ES-I3 (cell line): ENCODE results near the gene ASMTL.
A peak's percentile ranks its signal among the peaks of the same experiment; 100 is the strongest.
"Not testable (repeated sequence)": the region's sequence is repeated elsewhere in the genome, so short reads cannot be mapped to it uniquely, and the experiment has no call there.

ENCODE experiments used
- H3K36me3 ChIP-seq: 2 replicates; pipeline ENCODE4 v1.6.1; 2013; ENCODE audit warnings: mild to moderate bottlenecking, low read length, control low read depth, moderate library complexity; ENCODE audit not compliant: insufficient read depth
- H3K4me1 ChIP-seq: 2 replicates; pipeline ENCODE4 v1.6.1; 2013; ENCODE audit warnings: mild to moderate bottlenecking, control low read depth, low read length; ENCODE audit not compliant: insufficient read depth
- H3K9ac ChIP-seq: 2 replicates; pipeline ENCODE4 v1.6.1; 2013; ENCODE audit warnings: low read depth, mild to moderate bottlenecking, low read length, moderate library complexity
- H3K9me3 ChIP-seq: 2 replicates; pipeline ENCODE4 v1.6.1; 2013; ENCODE audit warnings: mild to moderate bottlenecking, low read length, moderate library complexity; ENCODE audit not compliant: control insufficient read depth, insufficient read depth

The ASMTL gene

DNA sequence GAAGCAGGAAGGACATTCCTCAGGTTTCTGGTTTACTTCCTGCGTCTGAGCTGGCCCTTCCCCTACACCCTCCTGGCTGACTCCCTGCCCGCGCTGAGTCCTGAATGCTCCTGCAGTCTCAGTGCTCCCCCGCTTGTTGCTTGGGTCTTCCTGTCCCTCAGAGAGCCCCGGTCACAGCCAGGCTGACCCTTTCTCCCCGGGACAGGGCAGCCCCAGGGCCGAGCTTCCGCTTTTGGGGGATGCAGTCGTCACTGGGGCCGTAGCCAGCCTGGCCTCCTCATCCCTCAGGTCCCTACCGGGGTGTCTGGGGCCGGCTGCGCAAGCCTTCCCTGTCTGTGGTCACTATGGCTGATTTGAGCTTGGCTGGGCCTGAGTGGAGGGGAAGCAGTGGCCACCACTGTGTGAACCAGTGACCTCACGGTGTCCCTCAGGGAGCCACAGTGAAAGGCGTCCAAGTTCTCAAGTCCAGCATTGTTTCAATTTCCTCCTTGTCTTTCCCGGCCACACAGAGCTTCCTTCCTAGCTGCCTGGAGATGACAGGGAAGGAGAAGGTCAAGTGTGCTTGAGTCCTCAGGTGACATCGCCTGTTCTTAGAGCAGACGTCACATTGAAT lies 34.1 kb upstream of the ASMTL start:
- no peaks in the 10 kb centered on the region; the same call in 1 of the 2 replicates for H3K4me1 ChIP-seq
- H3K9ac ChIP-seq: no peak overlapping the region
- no peaks in the 10 kb centered on the region for H3K36me3 ChIP-seq
- no peaks in the 10 kb centered on the region for H3K9me3 ChIP-seq

DNA sequence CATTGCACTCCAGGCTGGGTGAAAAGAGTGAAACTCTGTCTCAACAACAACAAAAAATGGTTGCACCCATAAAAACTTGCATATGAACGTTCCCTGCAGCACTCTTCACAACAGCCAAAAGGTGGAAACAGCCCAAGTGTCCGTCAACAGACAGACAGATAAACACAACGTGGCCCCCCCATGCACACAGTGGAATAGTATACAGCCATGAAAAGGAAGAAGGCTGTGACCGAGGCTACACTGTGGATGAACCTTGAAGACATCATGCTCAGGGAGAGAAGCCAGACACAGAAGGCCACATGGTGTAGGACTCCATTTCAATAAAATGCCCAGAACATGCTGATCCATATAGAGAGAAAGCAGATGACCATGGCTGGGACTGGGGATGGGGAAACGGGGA lies 33.5 kb upstream of the ASMTL start:
- Histone ChIP-seq H3K9me3 (no peaks in the 10 kb centered on the region), H3K4me1 (no peaks in the 10 kb centered on the region; the same call in 1 of the 2 replicates), H3K36me3 (no peaks in the 10 kb centered on the region), H3K9ac (no peak overlapping the region)

DNA sequence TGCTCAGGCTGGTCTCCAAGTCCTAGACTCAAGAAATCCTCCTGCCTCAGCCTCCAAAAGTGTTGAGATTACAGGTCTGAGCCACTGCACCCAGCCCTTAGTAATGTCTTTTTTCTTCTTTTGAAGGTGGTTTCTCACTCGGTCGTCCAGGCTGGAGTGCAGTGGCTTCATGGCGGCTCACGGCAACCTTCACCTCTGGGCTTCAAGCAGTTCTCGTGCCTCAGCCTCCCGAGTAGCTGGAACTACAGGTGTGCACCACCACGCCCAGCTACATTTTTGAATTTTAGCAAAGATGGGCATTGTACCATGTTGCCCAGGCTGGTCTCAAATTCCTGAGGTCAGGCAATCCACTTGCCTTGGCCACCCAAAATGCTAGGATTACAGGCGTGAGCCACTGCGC lies 32.3 kb upstream of the ASMTL start:
- no peaks in the 10 kb centered on the region; the same call in 1 of the 2 replicates for H3K4me1 ChIP-seq
- no peaks in the 10 kb centered on the region for H3K36me3 ChIP-seq
- 0 out of 2 replicates have a peak, but pooled peaks cover 3% of the 10 kb centered on the region for H3K9me3 ChIP-seq
- no peak overlapping the region for H3K9ac ChIP-seq

DNA sequence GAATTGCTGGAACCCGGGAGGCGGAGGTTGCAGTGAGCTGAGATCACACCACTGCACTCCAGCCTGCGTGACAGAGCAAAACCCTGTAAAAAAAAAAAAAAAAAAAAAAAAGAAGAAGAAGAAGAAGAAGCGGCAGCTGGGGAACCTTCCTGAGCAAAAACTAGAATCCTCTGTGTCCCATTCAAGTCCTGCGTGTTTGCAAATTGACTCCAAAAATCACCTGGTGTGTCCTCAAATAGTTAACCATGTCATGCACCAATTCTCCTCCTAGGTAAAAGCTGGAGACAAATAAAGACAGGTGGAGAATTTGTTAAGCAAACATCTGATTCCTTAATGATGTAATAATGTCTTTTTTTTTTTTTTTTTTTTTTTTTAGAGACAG lies 31.9 kb upstream of the ASMTL start:
- H3K36me3 ChIP-seq: no peaks in the 10 kb centered on the region

DNA sequence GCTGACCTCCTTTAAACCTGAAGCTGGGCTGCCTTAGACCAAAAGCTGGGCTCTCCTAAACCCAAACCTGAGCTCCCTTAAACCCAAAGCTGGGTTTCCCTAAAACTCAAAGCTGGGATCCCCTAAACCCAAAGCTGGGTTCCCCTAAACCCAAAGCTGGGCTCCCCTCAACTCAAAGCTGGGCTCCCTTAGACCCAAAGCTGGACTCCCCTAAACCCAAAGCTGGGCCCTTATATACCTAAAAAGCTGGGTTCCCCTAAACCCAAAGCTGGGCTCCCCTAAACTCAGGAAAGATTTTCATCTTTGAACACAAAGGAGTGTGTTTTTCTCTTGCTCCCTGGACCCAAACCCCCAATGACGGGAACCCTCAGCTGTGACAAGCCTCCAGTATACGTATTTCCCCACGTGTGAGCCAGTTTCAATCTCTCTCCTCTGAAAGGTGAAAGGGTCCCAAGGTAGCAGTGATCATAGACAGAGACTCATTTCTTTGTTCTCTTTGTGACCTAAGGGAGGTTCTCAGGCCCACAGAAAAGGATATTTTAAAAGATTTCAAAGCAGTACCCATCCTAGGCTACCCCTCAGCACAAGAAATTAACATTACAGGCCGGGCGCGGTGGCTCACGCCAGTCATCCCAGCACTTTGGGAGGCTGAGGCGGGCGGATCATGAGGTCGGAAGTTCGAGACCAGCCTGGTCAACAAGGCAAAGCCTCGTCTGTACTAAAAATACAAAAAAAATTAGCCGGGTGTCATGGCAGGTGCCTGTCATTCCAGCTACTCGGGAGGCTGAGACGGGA lies 31.3 kb upstream of the ASMTL start:
- H3K9ac ChIP-seq: no peak overlapping the region; the same call in 1 of the 2 replicates

More for the DNA sequence above, 31.9 kb upstream of the ASMTL start:
- Histone ChIP-seq H3K9me3 (peaks cover 7% of the 10 kb centered on the region), H3K4me1 (no peaks in the 10 kb centered on the region; the same call in 1 of the 2 replicates), H3K9ac (no peak overlapping the region)

DNA sequence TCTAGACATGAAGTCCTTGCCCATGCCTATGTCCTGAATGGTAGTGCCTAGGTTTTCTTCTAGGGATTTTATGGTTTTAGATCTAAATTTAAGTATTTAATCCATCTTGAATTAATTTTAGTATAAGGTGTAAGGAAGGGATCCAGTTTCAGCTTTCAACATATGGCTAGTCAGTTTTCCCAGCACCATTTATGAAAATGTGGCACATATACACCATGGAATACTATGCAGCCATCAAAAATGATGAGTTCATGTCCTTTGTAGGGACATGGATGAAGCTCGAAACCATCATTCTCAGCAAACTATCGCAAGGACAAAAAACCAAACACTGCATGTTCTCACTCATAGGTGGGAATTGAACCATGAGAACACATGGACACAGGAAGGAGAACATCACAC lies 29.8 kb upstream of the ASMTL start:
- not testable (repeated sequence) for H3K36me3 ChIP-seq, H3K9ac ChIP-seq, H3K4me1 ChIP-seq, H3K9me3 ChIP-seq

More for the DNA sequence above, 31.3 kb upstream of the ASMTL start:
- no peaks in the 10 kb centered on the region; the same call in 1 of the 2 replicates for H3K4me1 ChIP-seq
- H3K36me3 ChIP-seq: no peaks in the 10 kb centered on the region
- H3K9me3 ChIP-seq: peaks cover 8% of the 10 kb centered on the region

DNA sequence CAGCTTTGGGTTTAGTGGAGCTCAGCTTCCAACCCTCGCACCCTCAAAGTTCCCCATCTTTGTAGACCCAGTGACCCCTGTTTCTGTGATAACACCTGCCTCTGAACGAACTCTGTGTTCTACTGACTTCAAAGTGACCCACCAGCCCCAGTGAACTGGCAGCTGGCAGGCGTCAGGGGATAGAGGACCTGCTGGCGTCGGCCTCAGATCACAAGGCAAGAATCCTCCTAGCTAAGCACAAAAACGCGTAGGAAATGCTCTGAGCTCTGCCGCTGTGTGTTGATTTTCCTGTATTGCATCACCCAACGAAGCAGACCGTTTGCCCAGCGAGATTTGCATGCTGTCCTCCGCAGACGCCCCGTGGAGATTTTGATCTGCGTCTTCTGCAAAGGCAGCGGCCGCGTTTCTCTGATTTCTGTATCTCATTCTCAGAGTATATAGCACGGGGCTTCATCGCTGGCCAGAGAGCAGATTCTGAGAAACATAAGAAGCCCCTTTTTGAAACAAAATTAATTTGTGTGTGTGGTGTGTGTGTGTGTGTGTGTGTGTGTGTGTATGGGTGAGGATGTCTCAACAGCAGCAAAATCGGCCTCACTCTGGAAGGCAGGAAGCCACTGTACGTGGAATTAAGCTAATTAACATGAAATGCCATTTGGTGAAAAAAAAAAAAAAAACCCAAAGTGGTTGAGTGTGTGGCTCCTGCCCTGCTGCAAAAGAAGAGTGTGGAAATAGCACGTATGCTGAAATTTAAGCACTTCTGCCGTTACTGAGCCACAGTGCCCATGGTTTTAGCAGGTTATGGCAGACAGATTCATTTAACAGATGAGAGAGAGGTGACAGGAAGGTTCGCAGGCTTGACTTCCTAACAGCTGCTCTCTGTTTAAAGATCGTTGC lies 29.2 kb upstream of the ASMTL start:
- Histone ChIP-seq H3K36me3 (no peaks in the 10 kb centered on the region), H3K9me3 (peaks cover 8% of the 10 kb centered on the region), H3K9ac (peak overlapping the region; percentile 47), H3K4me1 (no peaks in the 10 kb centered on the region; the same call in 1 of the 2 replicates)

DNA sequence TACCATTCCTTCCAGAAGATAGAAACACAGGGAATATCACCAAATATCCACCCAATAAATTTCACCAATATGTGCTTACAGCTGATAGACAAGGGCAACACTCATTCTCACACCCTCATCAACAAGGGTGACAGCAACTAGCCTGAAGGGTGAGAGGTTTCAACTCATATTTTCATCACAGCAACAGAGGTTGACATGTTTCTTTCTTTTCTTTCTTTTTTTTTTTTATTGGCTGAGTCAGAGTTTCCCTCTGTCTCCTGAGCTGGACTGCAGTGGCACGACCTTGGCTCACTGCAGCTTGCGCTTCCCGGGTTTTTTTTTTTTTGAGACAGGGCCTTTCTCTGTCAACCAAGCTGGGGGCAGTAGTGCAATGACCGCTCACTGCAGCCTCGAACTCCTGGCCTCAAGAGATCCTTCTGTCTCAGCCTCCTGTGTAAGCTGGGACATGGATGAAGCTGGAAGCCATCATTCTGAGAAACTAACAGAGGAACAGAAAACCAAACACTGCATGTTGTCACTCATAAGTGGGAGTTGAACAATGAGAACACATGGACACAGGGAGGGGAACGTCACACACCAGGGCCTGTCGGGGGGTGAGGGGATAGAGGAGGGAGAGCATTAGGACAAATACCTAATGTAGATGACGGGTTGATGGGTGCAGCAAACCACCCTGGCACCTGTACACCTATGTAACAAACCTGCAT lies 27.5 kb upstream of the ASMTL start:
- H3K4me1 ChIP-seq: no peaks in the 10 kb centered on the region

DNA sequence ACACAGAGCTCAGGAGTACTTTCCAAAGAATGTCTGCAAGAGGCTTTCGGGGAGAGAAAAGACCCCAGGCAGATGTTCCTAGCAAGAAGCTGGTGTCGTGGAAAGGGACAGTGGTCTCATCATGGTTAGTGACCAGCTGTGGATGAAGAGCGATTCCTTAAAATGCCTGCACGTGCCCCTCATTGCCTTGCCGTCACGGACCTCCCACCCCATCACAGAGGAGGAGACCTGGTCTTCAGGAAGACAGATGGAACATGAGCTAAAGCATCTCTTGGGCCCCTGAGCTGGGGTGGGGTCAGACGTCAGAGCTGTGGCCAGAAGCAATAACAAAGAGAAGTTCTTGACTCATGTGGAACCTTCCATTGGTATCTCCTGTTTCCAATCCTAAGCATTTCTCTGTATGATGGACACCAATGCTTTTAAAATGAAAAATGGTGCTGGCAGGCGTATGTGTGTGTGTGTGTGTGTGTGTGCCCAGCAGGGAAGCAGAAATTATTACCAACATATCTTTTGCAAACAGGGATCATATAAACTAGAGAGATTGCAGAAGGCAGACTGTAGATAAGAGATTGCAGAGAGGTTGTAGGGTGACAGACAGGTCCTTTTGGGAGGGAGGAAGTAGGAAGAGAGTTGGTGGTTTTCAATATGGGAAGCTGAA lies 25.2 kb upstream of the ASMTL start:
- no peaks in the 10 kb centered on the region for H3K36me3 ChIP-seq
- H3K9me3 ChIP-seq: peaks cover 8% of the 10 kb centered on the region
- H3K9ac ChIP-seq: no peak overlapping the region
- H3K4me1 ChIP-seq: no peaks in the 10 kb centered on the region

More for the DNA sequence above, 27.5 kb upstream of the ASMTL start:
- Histone ChIP-seq H3K36me3 (no peaks in the 10 kb centered on the region), H3K9me3 (peaks cover 8% of the 10 kb centered on the region), H3K9ac (no peak overlapping the region)

DNA sequence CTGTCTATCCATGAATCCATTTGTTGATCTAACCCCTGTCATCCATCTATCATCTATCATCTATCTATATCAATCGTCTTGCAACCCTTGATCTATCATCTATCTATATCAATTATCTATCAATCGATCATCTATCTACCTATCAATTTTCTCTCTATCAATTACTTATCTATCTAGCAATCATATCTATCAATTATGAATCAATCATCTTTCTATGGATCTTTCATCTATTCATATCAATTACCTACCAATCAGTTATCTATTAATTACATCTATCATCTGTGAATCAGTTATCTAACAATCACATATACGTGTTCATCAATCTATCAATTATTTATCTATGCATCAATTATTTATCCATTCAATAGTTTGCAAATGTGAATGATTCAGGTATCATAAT lies 24.5 kb upstream of the ASMTL start:
- no peak overlapping the region for H3K9ac ChIP-seq
- H3K4me1 ChIP-seq: no peaks in the 10 kb centered on the region
- H3K36me3 ChIP-seq: no peaks in the 10 kb centered on the region
- peaks cover 8% of the 10 kb centered on the region for H3K9me3 ChIP-seq

DNA sequence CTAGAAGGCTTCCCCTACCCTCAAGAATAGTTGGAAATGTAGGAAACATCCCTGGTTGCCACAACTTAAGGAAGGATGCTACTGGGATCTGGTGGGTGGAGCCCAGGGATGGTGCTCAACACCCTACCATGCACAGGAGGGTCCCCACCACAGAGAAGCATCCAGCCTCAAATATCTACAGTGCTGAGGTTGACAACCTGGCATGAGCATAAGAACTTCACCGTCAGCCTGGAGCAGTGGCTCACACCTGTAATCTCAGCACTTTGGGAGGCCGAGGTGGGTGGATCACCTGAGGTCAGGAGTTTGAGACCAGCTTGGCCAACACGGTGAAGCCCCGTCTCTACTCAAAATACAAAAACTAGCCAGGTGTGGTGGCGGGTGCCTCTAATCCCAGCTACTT lies 24.0 kb upstream of the ASMTL start:
- no peaks in the 10 kb centered on the region for H3K4me1 ChIP-seq
- no peak overlapping the region for H3K9ac ChIP-seq
- H3K9me3 ChIP-seq: peaks cover 8% of the 10 kb centered on the region
- H3K36me3 ChIP-seq: no peaks in the 10 kb centered on the region

DNA sequence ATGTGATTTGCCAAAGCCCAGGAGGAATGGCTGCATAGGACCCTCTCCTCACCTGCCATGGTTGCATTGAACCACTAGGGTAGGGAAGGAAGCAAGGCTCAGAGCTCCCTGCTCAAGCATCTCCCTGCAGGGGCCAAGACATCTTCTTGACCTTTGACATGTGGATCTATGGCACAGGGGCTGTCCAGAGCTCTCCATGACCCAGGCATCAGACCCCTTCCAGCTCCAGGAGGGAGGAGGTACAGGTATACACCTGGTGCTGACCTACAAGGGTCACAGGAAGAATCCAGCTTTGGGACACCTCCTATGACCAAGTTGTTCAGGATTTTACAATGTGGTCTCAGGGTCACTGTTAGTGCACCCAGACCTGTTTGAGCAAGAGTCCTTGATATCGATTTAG lies 23.2 kb upstream of the ASMTL start:
- no peak overlapping the region for H3K9ac ChIP-seq
- H3K9me3 ChIP-seq: peaks cover 8% of the 10 kb centered on the region
- H3K4me1 ChIP-seq: no peaks in the 10 kb centered on the region
- no peaks in the 10 kb centered on the region for H3K36me3 ChIP-seq

DNA sequence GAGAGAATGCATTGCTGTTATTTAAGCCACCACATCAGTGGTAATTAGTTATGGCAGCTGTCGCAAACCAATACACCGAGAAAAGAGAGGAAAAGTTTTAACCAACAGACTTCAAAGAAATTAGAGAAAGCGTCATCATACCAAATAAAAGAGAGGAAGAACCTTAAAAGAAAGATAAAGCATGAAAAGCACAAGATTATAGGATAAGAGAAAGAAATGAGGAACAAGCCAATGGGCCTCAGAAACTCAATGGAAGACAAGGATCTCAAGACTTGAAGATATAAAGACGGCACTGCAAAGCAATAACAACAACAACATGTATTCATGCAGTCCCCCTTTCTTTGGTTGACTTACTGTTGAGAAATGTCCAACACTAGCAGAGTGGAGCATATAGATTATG lies 22.8 kb upstream of the ASMTL start:
- Histone ChIP-seq H3K36me3 (no peaks in the 10 kb centered on the region), H3K4me1 (no peaks in the 10 kb centered on the region), H3K9me3 (peaks cover 5% of the 10 kb centered on the region), H3K9ac (no peak overlapping the region)
